BJ (cell line): ENCODE data around the gene ARL6IP5. TPM values are rescaled to one million over a fixed set of nuclear protein-coding genes. Genes with fewer than 3 reads are reported as not detected.

Source experiments
- CTCF ChIA-PET: fragments of 350-600 bp; formaldehyde crosslinking; extraction: SDS; loops from one replicate; lab custom pipeline; 2021; ENCODE audit warnings: antibody characterized with exemption, inconsistent platforms; lab: Yijun Ruan, JAX
- POLR2A ChIA-PET: fragments of 300-600 bp; sonication (Branson Sonifier 250); formaldehyde crosslinking; extraction: SDS; loops from one replicate; lab custom pipeline; 2021; ENCODE audit warnings: antibody characterized with exemption; lab: Charles Lee
- DNase-seq: peaks from one replicate; pipeline ENCODE4 v3.0.0-alpha.2; 2011; ENCODE audit warnings: low read depth
- H3K27me3 ChIP-seq: 2 replicates; pipeline ENCODE4 v1.6.0; 2011; ENCODE audit warnings: low read length; ENCODE audit not compliant: control insufficient read depth, insufficient read depth
- H3K36me3 ChIP-seq: 2 replicates; pipeline ENCODE4 v1.5.1; 2011; ENCODE audit warnings: low read length; ENCODE audit not compliant: control insufficient read depth, insufficient read depth
- H3K4me3 ChIP-seq: 2 replicates; pipeline ENCODE4 v1.5.1; 2011; ENCODE audit warnings: low read depth, mild to moderate bottlenecking, control low read depth, low read length
- CTCF ChIP-seq: IDR thresholded peaks from 2 replicates; pipeline ENCODE4 v1.5.1; 2011; ENCODE audit warnings: low read depth, mild to moderate bottlenecking, control low read depth, inconsistent platforms, low read length, moderate library complexity; ENCODE audit not compliant: insufficient read depth
- polyA plus RNA-seq: library from polyadenylated mRNA; depleted of rRNA; stranded (reverse); fragments of >200 nt; gene quantifications from 2 replicates; pipeline ENCODE4 v1.2.3, GENCODE V29; 2011

The ARL6IP5 gene
- polyA plus RNA-seq, 1 experiment = 129 TPM

GRCh38 chr3:69085833-69086722, 1.3 kb downstream of the ARL6IP5 start:
- ChIA-PET POLR2A (interaction anchor here (0.6 kb wide), 1 partner anchor 662 kb away, joined by 3 read pairs; no protein-coding TSS in a partner anchor), CTCF (interaction anchor here (0.6 to 3.0 kb wide), 2 partner anchors 35 to 758 kb away, joined by 5 to 19 read pairs; partner anchors contain the start of gene LMOD3)
- H3K36me3 ChIP-seq = no peaks in the 10 kb centered on the region
- no peak for DNase-seq
- peak overlapping the region; percentile 83 for H3K4me3 ChIP-seq
- TF ChIP-seq CTCF = no peak
- no peaks in the 10 kb centered on the region for H3K27me3 ChIP-seq

GRCh38 chr3:69087030-69087791, 2.5 kb downstream of the ARL6IP5 start:
- TF ChIP-seq CTCF = no peak
- DNase-seq = no peak
- Histone ChIP-seq H3K27me3 (no peaks in the 10 kb centered on the region), H3K4me3 (0 out of 2 replicates have a peak overlapping the region, but pooled peaks have one; percentile 3), H3K36me3 (no peaks in the 10 kb centered on the region; the same call in 1 of the 2 replicates)
- CTCF ChIA-PET = interaction anchor here (0.6 kb wide), 1 partner anchor 340 kb away, joined by 3 read pairs; no protein-coding TSS in a partner anchor
- POLR2A ChIA-PET = no interaction called here

GRCh38 chr3:69088063-69088462, 3.3 kb downstream of the ARL6IP5 start:
- no peak overlapping the region for H3K4me3 ChIP-seq
- POLR2A ChIA-PET = no interaction called here
- CTCF ChIA-PET = no interaction called here

GRCh38 chr3:69090021-69090420, 5.3 kb downstream of the ARL6IP5 start:
- POLR2A ChIA-PET = no interaction called here
- no peak for TF ChIP-seq CTCF
- Histone ChIP-seq H3K4me3 (no peak overlapping the region), H3K36me3 (peaks cover 3% of the 10 kb centered on the region; the same call in 1 of the 2 replicates), H3K27me3 (no peaks in the 10 kb centered on the region)
- DNase-seq = no peak
- CTCF ChIA-PET = interaction anchor here (0.8 kb wide), 1 partner anchor 9 kb away, joined by 3 read pairs; no protein-coding TSS in a partner anchor

More at GRCh38 chr3:69088063-69088462, 3.3 kb downstream of the ARL6IP5 start:
- Histone ChIP-seq H3K27me3 (no peaks in the 10 kb centered on the region), H3K36me3 (no peaks in the 10 kb centered on the region; the same call in 1 of the 2 replicates)
- no peak for TF ChIP-seq CTCF
- DNase-seq = no peak
